AG10803 (cell line): ENCODE results near the gene RERE.

ENCODE experiments used
- DNase-seq: peaks from one replicate; pipeline ENCODE4 v3.0.0; 2010; ENCODE audit warnings: low read depth
- H3K4me3 ChIP-seq: 2 replicates; pipeline ENCODE4 v1.5.1; 2011; ENCODE audit warnings: mild to moderate bottlenecking, low read length, control low read depth
- TF ChIP-seq, protein P1 (sequence below): conservative IDR thresholded peaks from 2 replicates; pipeline ENCODE4 v1.5.1; 2011; ENCODE audit warnings: mild to moderate bottlenecking, low read length, control low read depth, inconsistent platforms

The RERE gene

DNA sequence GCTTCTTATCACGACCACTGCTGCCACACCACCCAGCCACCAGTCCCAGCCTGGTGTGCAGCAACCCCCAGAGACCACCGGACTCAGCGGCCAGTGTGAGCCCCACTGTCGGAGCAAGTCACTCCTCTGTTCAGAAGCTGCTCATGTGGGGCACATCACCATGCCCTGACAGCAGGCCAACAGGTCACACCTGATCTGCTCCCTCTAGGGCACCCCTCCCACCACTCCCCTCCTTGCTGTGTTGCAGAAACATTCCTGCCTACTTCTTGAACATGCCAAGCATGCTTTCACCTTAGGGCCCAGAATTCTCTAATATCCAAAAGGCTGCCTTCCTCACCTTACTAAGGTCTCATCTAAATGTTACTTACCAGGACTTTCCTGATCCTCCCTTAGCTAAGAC, 353.1 kb downstream of the RERE start:
- TF ChIP-seq, protein P1, sequence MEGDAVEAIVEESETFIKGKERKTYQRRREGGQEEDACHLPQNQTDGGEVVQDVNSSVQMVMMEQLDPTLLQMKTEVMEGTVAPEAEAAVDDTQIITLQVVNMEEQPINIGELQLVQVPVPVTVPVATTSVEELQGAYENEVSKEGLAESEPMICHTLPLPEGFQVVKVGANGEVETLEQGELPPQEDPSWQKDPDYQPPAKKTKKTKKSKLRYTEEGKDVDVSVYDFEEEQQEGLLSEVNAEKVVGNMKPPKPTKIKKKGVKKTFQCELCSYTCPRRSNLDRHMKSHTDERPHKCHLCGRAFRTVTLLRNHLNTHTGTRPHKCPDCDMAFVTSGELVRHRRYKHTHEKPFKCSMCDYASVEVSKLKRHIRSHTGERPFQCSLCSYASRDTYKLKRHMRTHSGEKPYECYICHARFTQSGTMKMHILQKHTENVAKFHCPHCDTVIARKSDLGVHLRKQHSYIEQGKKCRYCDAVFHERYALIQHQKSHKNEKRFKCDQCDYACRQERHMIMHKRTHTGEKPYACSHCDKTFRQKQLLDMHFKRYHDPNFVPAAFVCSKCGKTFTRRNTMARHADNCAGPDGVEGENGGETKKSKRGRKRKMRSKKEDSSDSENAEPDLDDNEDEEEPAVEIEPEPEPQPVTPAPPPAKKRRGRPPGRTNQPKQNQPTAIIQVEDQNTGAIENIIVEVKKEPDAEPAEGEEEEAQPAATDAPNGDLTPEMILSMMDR: no peak
- no peak for DNase-seq
- no peak overlapping the region for H3K4me3 ChIP-seq

DNA sequence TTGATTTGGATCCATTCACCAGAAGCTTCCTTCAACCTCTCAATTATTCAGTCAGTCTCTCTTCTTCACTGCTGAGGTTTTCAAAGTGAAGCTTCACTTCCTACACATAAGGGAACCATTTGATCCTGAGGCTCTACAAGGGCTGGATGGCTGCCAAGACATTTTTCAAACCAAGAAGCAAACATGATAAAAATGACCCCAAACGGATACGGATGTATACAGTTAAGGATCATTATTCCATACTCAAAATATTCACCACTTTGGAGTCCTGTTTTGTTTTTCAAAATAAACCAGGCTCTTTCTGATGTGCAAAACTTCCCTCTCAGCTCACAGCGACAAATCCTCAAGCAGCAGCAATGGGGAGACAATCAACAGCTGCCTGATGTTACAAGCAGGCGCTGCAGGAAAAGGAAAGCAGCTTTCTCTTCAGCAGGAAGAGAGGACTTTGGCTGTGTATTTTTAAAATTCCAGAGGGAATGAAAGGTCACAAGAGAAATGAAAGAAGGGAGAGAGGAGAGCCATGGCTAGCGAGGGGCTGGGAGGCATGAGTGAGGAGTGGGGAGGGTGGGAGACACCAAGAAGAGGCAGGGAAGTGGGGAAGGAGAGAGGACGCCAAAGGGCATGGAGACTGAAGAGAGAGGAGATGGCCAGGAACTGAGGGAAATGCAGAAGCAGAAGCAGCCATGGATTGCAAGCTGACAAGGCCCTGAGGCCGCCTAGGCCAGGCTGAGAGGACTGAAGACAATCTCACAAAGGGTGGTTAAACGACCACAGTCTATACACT, 354.1 kb downstream of the RERE start:
- H3K4me3 ChIP-seq: peak overlapping the region; percentile 25
- TF ChIP-seq, protein P1: no peak

DNA sequence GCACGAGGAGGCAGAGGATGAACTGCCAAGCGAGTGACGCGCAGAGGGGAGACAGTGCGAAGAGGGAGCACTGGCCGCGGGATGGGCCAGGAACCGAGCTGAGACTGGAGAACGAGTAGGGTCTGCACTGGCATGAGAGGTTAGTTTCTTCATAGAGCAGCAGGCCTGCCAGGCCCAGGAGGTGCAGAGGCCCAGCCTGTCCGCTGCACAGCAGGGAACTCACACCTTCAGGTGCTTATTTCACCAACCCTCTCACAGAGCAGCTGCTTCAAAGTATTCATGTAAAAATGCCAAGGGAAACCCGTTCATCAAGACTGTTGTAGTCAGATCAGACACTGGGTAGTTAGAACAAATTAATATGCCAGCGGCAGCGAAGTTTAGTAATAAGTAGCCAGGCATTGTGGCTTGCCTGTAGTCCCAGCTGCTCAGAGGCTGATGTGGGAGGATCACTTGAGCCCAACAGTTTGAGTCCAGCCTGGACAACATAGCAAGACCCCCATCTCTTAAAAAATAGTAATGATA, 355.0 kb downstream of the RERE start:
- H3K4me3 ChIP-seq: no peak overlapping the region
- DNase-seq: no peak
- TF ChIP-seq, protein P1: no peak

More for the DNA sequence above, 354.1 kb downstream of the RERE start:
- peak; percentile 80 for DNase-seq

DNA sequence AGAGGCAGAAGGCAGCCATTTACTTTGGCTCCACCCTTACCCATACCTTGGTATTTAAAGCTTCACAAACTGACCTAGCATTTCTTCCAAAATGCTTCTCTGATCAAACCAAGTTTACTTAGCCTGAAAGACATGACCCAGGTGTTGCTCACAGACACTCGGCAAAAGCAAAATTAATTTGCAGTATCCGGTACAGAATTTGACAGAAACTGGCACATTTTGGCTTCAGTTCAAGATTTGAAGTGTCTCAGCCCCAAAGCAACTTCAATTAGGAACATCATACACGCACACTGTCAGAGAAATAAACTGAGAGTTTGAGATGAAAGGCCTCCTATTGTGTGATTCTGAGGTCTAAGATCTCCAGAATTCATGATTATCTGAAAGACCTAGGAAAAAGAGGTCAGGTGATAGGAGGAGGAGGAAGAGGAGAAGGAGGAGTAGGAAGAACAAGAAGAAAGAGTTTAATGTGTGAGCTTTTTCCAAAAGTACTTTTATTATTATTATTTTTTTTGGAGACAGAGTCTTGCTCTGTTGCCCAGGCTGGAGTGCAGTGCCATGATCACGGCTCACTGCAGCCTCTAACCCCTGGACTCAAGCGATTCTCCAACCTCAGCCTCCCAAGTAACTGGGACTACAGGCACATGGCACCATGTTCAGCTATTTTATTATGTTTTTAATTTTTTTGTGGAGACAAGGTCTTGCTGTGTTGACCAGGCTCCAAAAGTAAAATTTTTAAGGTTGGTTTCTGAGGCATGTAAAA, 355.9 kb downstream of the RERE start:
- H3K4me3 ChIP-seq: no peak overlapping the region
- no peak for DNase-seq
- TF ChIP-seq, protein P1: no peak

DNA sequence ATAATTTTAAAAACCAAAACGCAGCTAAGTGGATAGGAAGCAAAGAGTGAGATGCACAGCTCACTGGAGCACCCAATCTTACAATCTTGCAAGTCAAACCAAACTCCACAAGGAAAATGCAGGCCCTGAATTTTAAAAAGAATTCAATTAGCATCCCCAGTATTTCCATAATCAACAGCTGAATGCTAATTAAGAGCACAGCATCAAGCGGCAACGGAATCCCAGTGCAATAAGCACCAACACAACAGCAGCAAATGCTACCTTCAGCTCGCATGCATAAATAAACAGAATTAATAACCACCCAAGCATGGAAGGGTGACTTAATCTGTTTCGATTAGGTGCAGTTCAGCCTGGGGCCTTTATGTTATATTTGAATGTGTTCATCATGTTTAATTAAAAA, 356.7 kb downstream of the RERE start:
- H3K4me3 ChIP-seq: no peak overlapping the region
- TF ChIP-seq, protein P1: no peak
- no peak for DNase-seq

DNA sequence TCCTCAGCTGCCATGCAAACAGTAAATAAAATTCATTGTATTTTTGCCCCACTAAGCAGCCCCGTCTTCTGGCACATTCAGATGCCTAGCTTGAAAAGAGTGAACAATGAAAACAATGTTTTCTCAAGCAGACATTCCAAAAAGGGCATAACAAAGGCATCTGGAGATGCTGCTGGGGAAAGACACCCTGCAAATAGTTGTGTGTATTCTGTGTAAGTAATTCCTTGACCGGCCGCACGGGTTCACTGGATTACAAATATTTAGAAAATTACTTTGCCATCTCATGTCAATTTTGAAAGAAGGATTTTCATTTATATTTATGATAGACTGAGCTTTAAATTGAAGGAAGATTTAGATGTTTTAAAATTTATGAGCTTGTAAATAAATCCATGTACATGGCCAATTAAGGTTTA, 357.3 kb downstream of the RERE start:
- DNase-seq: peak; percentile 68
- TF ChIP-seq, protein P1: peak; percentile 51
- no peak overlapping the region for H3K4me3 ChIP-seq
